Activated naive CD4-positive, alpha-beta T cell treated with anti-CD3 and anti-CD28 coated beads, Interleukin-2, amount 10 ng/mL, durations not matched to agents 7 days and 5 days (primary cell): Measurements from ENCODE around the gene CR1.
A peak's percentile ranks its signal among the peaks of the same experiment; 100 is the strongest.
"Not testable (repeated sequence)": the region's sequence is repeated elsewhere in the genome, so short reads cannot be mapped to it uniquely, and the experiment has no call there.

Source experiments
- CTCF ChIA-PET: fragments of 350-600 bp; sonication (Branson Sonifier 250); formaldehyde crosslinking; loops from one replicate; lab custom pipeline; 2021; ENCODE audit warnings: antibody characterized with exemption; lab: Charles Lee
- DNase-seq: peaks from one replicate; pipeline ENCODE4 v3.0.0-alpha.2; 2020
- H3K27ac Mint-ChIP-seq: one replicate; pipeline ENCODE4 v1.8.0; 2021; ENCODE audit warnings: mild to moderate bottlenecking, moderate library complexity, mixed read lengths
- H3K27me3 Mint-ChIP-seq: one replicate; pipeline ENCODE4 v1.8.0; 2021; ENCODE audit warnings: mild to moderate bottlenecking, mixed read lengths
- H3K36me3 Mint-ChIP-seq: one replicate; pipeline ENCODE4 v1.8.0; 2021; ENCODE audit warnings: mixed read lengths
- H3K4me1 Mint-ChIP-seq: one replicate; pipeline ENCODE4 v1.8.0; 2021; ENCODE audit warnings: mixed read lengths
- H3K4me3 Mint-ChIP-seq: one replicate; pipeline ENCODE4 v1.8.0; 2021; ENCODE audit warnings: mild to moderate bottlenecking, moderate library complexity, mixed read lengths
- H3K9me3 Mint-ChIP-seq: one replicate; pipeline ENCODE4 v1.8.0; 2021; ENCODE audit warnings: mixed read lengths

Gene CR1

DNA sequence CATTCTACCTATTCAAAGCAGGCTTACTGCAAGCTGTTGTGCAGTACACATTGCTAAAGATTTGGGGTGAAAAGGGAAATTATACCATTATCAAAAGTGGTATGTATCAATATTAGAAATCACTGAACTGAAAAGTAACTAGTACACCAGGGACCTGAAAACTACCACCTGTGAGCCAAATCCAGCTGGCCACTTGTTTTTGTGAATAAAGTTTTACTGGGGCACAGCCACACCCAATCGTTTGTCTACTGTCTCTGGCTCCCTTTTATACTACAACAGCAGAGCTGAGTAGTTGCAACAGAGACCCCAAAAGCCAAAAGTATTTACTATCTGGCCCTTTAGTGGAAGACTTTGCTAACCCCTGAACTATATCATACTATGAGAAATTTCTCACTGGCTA lies 135.2 kb downstream of the CR1 start:
- H3K27ac Mint-ChIP-seq, result no peak overlapping the region
- peaks cover 11% of the 10 kb centered on the region for H3K27me3 Mint-ChIP-seq
- H3K9me3 Mint-ChIP-seq, result no peaks in the 10 kb centered on the region
- H3K36me3 Mint-ChIP-seq, result no peaks in the 10 kb centered on the region
- H3K4me1 Mint-ChIP-seq, result no peaks in the 10 kb centered on the region
- H3K4me3 Mint-ChIP-seq, result no peak overlapping the region
- DNase-seq, result no peak
- CTCF ChIA-PET, result no interaction called here

- DNase-seq, result no peak
- peaks cover 11% of the 10 kb centered on the region for H3K27me3 Mint-ChIP-seq
Observed at GRCh38 chr1:207633226-207633625, 137.3 kb downstream of the CR1 start.

DNA sequence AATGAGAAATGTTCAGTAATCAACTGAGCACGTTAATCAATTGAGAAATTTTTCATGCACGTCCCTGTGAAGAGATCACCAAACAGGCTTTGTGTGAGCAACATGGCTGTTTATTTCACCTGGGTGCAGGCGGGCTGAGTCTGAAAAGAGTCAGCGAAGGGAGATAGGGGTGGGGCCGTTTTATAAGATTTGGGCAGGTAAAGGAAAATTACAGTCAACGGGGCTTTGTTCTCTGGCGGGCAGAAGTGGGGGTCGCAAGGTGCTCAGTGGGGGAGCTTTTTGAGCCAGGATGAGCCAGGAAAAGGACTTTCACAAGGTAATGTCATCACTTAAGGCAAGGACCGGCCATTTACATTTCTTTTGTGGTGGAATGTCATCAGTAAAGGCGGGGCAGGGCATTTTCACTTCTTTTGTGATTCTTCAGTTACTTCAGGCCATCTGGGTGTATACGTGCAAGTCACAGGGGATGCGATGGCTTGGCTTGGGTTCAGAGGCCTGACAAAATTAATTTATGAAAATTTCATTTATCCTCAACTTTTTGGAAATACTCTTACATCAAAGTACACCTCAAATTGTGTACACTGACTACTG lies 137.8 kb downstream of the CR1 start:
- H3K36me3 Mint-ChIP-seq, H3K4me3 Mint-ChIP-seq, H3K27ac Mint-ChIP-seq, DNase-seq, CTCF ChIA-PET, H3K9me3 Mint-ChIP-seq, H3K4me1 Mint-ChIP-seq: not testable (repeated sequence)
- peaks cover 11% of the 10 kb centered on the region for H3K27me3 Mint-ChIP-seq

More at GRCh38 chr1:207633226-207633625, 137.3 kb downstream of the CR1 start:
- H3K4me3 Mint-ChIP-seq, result no peak overlapping the region
- no peaks in the 10 kb centered on the region for H3K4me1 Mint-ChIP-seq
- no peaks in the 10 kb centered on the region for H3K36me3 Mint-ChIP-seq
- no peaks in the 10 kb centered on the region for H3K9me3 Mint-ChIP-seq
- no peak overlapping the region for H3K27ac Mint-ChIP-seq
- CTCF ChIA-PET, result no interaction called here

- DNase-seq, H3K36me3 Mint-ChIP-seq, CTCF ChIA-PET, H3K9me3 Mint-ChIP-seq, H3K4me3 Mint-ChIP-seq, H3K27ac Mint-ChIP-seq, H3K4me1 Mint-ChIP-seq: not testable (repeated sequence)
- peaks cover 12% of the 10 kb centered on the region for H3K27me3 Mint-ChIP-seq
Observed at GRCh38 chr1:207634293-207634692, 138.3 kb downstream of the CR1 start.

DNA sequence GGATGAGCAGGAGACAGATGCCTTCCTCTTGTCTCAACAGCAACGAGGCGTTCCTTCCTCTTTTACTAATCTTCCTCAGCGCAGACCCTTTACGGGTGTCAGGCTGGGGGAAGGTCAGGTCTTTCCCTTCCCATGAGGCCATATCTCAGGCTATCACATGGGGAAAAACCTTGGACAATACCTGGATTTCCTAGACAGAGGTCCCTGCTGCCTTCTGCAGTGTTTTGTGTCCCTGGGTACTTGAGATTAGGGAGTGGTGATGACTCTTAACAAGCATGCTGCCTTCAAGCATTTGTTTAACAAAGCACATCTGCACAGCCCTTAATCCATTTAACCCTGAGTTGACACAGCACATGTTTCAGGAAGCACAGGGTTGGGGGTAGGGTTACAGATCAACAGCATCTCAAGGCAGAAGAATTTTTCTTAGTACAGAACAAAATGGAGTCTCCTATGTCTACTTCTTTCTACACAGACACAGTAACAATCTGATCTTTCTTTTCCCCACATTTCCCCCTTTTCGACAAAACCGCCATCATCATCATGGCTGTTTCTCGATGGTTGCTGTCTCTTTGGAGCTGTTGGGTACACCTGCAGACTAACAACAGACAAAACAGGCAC lies 139.7 kb downstream of the CR1 start:
- H3K4me1 Mint-ChIP-seq, CTCF ChIA-PET, H3K4me3 Mint-ChIP-seq, H3K9me3 Mint-ChIP-seq, H3K36me3 Mint-ChIP-seq, DNase-seq, H3K27ac Mint-ChIP-seq: not testable (repeated sequence)
- H3K27me3 Mint-ChIP-seq, result peaks cover 19% of the 10 kb centered on the region

DNA sequence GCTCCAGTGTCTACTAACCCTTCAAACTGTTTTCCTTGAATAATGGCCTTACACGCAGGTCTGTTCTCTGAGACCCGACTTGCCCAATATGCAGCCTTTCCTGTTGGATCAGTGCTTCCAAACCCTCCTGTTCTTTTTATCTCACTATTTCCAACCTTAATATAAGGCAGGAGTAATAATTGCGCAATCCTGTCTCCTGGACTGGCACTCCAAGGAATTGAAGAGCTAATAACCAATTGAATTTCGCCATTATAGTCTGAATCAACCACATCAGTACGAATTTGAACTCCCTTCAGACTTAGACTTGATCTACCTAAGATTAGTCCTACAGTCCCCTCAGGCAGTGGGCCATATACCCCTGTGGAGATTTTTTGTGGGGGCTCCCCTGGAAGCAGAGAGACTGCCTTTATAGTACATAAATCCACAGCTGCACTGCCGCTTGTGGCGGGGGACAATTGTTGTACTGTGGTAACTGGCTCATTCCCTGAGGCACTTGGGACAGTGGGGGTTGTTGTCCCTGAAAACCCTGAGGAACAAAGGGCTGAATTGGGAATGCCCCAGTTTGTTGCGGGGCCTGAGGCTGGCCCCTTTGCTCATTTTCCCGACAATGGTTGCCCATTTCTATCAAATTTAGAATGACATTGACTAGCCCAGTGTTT lies 142.7 kb downstream of the CR1 start:
- H3K27me3 Mint-ChIP-seq, result peaks cover 27% of the 10 kb centered on the region

GRCh38 chr1:207639362-207639761 lies 143.4 kb downstream of the CR1 start:
- H3K4me3 Mint-ChIP-seq, H3K27ac Mint-ChIP-seq, H3K36me3 Mint-ChIP-seq, DNase-seq, H3K4me1 Mint-ChIP-seq, H3K9me3 Mint-ChIP-seq, CTCF ChIA-PET: not testable (repeated sequence)
- peaks cover 25% of the 10 kb centered on the region for H3K27me3 Mint-ChIP-seq

More for the DNA sequence above, 142.7 kb downstream of the CR1 start:
- H3K9me3 Mint-ChIP-seq, H3K4me3 Mint-ChIP-seq, H3K36me3 Mint-ChIP-seq, CTCF ChIA-PET, DNase-seq, H3K4me1 Mint-ChIP-seq, H3K27ac Mint-ChIP-seq: not testable (repeated sequence)

DNA sequence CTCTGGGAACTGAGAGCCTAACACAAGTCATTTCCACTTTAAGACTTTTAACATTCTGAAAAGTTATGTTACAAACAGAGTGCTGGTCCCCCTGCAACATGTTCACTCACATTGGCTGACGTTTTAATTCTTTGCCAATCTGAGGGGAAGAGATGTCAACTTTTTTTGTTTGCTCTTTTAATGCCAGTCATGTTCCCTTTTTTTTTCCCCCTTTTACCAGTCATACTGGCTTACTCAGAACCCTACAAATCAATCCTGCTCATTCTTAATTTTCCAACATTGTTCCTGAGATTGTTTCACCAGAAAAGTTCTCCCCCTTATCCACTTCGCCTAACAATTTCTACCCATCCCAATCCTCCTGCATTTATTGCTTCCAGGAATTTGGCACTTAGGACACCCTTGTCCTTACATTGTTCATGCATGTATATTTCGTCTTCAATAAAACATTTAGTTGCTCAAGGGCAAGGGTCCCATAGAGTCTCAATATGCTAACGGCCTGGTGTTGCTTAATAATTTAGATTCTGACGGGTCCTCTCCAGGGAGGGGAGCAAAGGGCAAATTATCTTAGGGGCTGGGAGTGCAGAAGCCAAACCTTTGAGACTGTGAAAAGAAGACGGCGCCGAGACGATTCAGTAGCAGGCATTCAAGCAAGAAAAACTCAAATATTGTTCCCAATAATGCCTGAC lies 148.4 kb downstream of the CR1 start:
- Mint-ChIP-seq H3K27me3 (peaks cover 59% of the 10 kb centered on the region), H3K9me3 (no peaks in the 10 kb centered on the region), H3K4me3 (peak overlapping the region; percentile 67), H3K27ac (no peak overlapping the region), H3K4me1 (peaks cover 6% of the 10 kb centered on the region), H3K36me3 (no peaks in the 10 kb centered on the region)
- CTCF ChIA-PET, result no interaction called here
- no peak for DNase-seq

GRCh38 chr1:207644852-207645634 lies 149.1 kb downstream of the CR1 start, which contains the start of gene CR1L:
Gene CR1L, plus strand, starts transcription at chr1:207645133. Its CDS starts 101 bp downstream, at chr1:207645234.
- H3K36me3 Mint-ChIP-seq, result no peaks in the 10 kb centered on the region
- peak; percentile 86 for DNase-seq
- peaks cover 53% of the 10 kb centered on the region for H3K27me3 Mint-ChIP-seq
- H3K27ac Mint-ChIP-seq, result no peak within 1 kb of the TSS
- H3K4me3 Mint-ChIP-seq, result peak within 1 kb of the TSS; percentile 67
- H3K9me3 Mint-ChIP-seq, result no peaks in the 10 kb centered on the region
- peaks cover 6% of the 10 kb centered on the region for H3K4me1 Mint-ChIP-seq
- CTCF ChIA-PET, result no interaction called here

DNA sequence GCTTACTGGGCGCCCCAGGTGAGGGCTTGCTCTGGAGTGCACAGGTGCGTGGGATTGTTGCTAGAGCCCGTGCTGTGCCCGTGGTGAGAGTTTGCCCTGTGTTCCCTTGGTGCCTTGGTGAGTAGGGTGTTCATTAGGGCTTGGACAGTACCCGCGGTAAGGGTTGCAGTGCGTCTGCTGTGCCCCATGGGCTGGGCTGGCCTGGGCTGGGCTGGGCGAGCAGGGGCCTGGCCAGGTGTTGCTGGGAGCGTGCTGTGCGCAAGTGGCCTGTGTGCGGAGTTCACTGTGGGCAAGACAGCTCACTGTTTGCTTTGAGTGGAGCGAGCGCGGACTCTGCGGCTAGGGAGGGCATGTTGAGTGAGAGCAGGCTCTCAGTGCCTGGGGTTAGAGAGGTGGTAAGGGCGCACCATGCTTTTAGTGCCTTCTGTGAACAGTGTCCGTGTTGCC lies 149.7 kb downstream of the CR1 start:
- Mint-ChIP-seq H3K27ac (no peak overlapping the region), H3K36me3 (no peaks in the 10 kb centered on the region), H3K4me3 (peak overlapping the region; percentile 67), H3K4me1 (peaks cover 6% of the 10 kb centered on the region), H3K9me3 (no peaks in the 10 kb centered on the region), H3K27me3 (peaks cover 52% of the 10 kb centered on the region)
- CTCF ChIA-PET, result no interaction called here
- DNase-seq, result no peak

- no peaks in the 10 kb centered on the region for H3K9me3 Mint-ChIP-seq
- no peak for DNase-seq
- no peaks in the 10 kb centered on the region for H3K36me3 Mint-ChIP-seq
- CTCF ChIA-PET, result no interaction called here
- H3K27ac Mint-ChIP-seq, result no peak overlapping the region
- peak overlapping the region; percentile 17 for H3K4me3 Mint-ChIP-seq
- peaks cover 52% of the 10 kb centered on the region for H3K27me3 Mint-ChIP-seq
- H3K4me1 Mint-ChIP-seq, result peaks cover 6% of the 10 kb centered on the region
Observed at GRCh38 chr1:207646171-207646570, 150.2 kb downstream of the CR1 start.

DNA sequence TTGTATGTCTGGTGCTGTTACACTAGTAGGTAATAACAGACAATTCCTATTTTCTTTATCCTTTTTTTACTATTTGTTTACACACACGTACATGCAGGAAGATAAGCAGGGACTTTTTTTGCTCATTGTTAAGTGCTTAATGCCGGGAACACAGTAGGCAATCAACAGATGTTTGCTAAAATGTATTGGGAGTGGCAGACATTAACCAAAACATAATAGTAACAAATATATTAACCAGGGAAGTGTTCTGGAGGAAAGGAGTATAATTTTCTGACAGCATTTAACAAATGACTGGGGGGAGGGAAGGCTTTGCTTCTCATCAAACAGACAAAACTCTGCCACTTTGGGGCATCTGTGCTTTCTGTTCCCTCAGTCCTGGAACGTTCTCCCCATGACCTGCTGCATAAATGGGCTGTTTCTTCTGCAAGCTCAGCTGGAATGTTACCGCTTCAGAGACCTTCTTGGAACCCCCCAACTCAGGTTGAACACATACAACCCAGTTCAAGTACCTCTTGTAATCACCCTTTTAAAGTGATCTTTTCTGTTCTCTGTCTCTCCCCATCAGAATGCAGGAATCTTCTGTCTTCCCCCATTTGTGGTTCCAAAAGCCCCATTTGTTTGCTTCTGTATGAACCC lies 151.1 kb downstream of the CR1 start:
- H3K36me3 Mint-ChIP-seq, result no peaks in the 10 kb centered on the region
- no peaks in the 10 kb centered on the region for H3K9me3 Mint-ChIP-seq
- no peak for DNase-seq
- peaks cover 6% of the 10 kb centered on the region for H3K4me1 Mint-ChIP-seq
- H3K27me3 Mint-ChIP-seq, result peaks cover 48% of the 10 kb centered on the region
- no peak overlapping the region for H3K4me3 Mint-ChIP-seq
- CTCF ChIA-PET, result no interaction called here
- H3K27ac Mint-ChIP-seq, result no peak overlapping the region

DNA sequence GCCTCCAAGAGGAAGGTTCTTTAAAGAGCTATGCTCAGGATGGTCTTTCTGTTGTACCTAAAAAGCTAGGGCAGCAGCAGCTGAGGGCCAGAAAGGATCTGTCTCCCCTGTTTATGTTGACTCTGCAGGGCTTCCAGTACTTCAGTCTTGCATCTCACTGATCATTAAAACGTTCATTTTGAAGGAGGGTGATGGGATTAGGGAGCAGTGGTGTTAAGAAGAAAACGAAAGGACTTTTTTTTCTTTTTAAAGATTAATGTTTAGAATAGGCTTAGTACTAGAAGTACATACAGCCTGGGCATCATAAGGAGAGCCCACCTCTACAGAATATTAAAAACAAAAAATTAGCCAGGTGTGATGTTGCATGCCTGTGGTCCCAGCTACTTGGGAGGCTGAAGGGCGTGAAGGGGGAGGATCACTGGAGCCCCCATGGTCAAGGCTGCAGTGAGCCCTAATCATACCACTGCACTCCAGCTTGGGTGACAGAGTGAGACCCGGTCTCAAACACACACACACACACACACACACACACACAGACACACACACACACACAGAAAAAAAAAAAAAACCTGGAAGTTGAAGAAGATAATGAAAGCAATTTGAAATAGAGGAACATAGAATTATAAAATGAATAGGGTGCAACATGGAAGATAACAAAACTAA lies 151.8 kb downstream of the CR1 start:
- peaks cover 6% of the 10 kb centered on the region for H3K4me1 Mint-ChIP-seq
- peaks cover 43% of the 10 kb centered on the region for H3K27me3 Mint-ChIP-seq
- no peaks in the 10 kb centered on the region for H3K36me3 Mint-ChIP-seq
- no peak for DNase-seq
- H3K4me3 Mint-ChIP-seq, result no peak overlapping the region
- no peaks in the 10 kb centered on the region for H3K9me3 Mint-ChIP-seq
- H3K27ac Mint-ChIP-seq, result no peak overlapping the region
- CTCF ChIA-PET, result no interaction called here
